ENCODE results near the gene FRMD5. TPM values are rescaled to one million over a fixed set of nuclear protein-coding genes. Genes with fewer than 3 reads are reported as not detected.

Gene FRMD5
- total RNA-seq, 1 experiment from 2014 or later = not detected

- DNase-seq (ENCODE audit: extremely low read depth, low read depth) = no peak
Observed at GRCh38 chr15:43987924-43988323, 207.1 kb downstream of the FRMD5 start.

- no peak for DNase-seq (ENCODE audit: extremely low read depth, low read depth)
Observed at GRCh38 chr15:43985976-43986680, 208.9 kb downstream of the FRMD5 start.

- no peak for DNase-seq (ENCODE audit: extremely low read depth, low read depth)
Observed at GRCh38 chr15:43981576-43981975, 213.5 kb downstream of the FRMD5 start.

- DNase-seq (ENCODE audit: extremely low read depth, low read depth) = no peak
Observed at GRCh38 chr15:43977072-43977884, 217.8 kb downstream of the FRMD5 start.

- DNase-seq (ENCODE audit: extremely low read depth, low read depth) = no peak
Observed at GRCh38 chr15:43975770-43976169, 219.3 kb downstream of the FRMD5 start.

GRCh38 chr15:43975326-43975725, 219.7 kb downstream of the FRMD5 start:
- no peak for DNase-seq (ENCODE audit: extremely low read depth, low read depth)

- no peak for DNase-seq (ENCODE audit: extremely low read depth, low read depth)
Observed at GRCh38 chr15:43974852-43975251, 220.2 kb downstream of the FRMD5 start.

GRCh38 chr15:43969802-43970375, 225.2 kb downstream of the FRMD5 start:
- DNase-seq (ENCODE audit: extremely low read depth, low read depth) = no peak

GRCh38 chr15:43968551-43968950, 226.5 kb downstream of the FRMD5 start:
- no peak for DNase-seq (ENCODE audit: extremely low read depth, low read depth)

GRCh38 chr15:43966646-43967045, 228.4 kb downstream of the FRMD5 start:
- no peak for DNase-seq (ENCODE audit: extremely low read depth, low read depth)

- no peak for DNase-seq (ENCODE audit: extremely low read depth, low read depth)
Observed at GRCh38 chr15:43958861-43959330, 236.2 kb downstream of the FRMD5 start.

GRCh38 chr15:43957724-43958123, 237.3 kb downstream of the FRMD5 start:
- DNase-seq (ENCODE audit: extremely low read depth, low read depth) = no peak

- DNase-seq (ENCODE audit: extremely low read depth, low read depth) = no peak
Observed at GRCh38 chr15:43955140-43955539, 239.9 kb downstream of the FRMD5 start.

GRCh38 chr15:43954181-43954621, 240.9 kb downstream of the FRMD5 start:
- no peak for DNase-seq (ENCODE audit: extremely low read depth, low read depth)

- no peak for DNase-seq (ENCODE audit: extremely low read depth, low read depth)
Observed at GRCh38 chr15:43953402-43953801, 241.7 kb downstream of the FRMD5 start.

GRCh38 chr15:43950531-43950930, 244.5 kb downstream of the FRMD5 start:
- no peak for DNase-seq (ENCODE audit: extremely low read depth, low read depth)

GRCh38 chr15:43948691-43949325, 246.3 kb downstream of the FRMD5 start:
- DNase-seq (ENCODE audit: extremely low read depth, low read depth) = no peak

GRCh38 chr15:43943511-43943910, 251.6 kb downstream of the FRMD5 start:
- no peak for DNase-seq (ENCODE audit: extremely low read depth, low read depth)

- no peak for DNase-seq (ENCODE audit: extremely low read depth, low read depth)
Observed at GRCh38 chr15:43942194-43942593, 252.9 kb downstream of the FRMD5 start.

- DNase-seq (ENCODE audit: extremely low read depth, low read depth) = no peak
Observed at GRCh38 chr15:43941555-43941954, 253.5 kb downstream of the FRMD5 start.

- no peak for DNase-seq (ENCODE audit: extremely low read depth, low read depth)
Observed at GRCh38 chr15:43941071-43941470, 254.0 kb downstream of the FRMD5 start.
